SK-N-SH treated with all-trans-retinoic acid at 6 μM for 48 hours (cell line): ENCODE data around the gene L1CAM.

Source experiments
- ATAC-seq: fragments of 200-7000 bp; cut with Tn5 transposase; 3 replicates; pipeline ENCODE4 v1.9.1; 2020; ENCODE audit warnings: mild to moderate bottlenecking, moderate library complexity
- ARNTL ChIP-seq: fragments of 450-650 bp; formaldehyde crosslinking; IDR thresholded peaks from 2 replicates; pipeline ENCODE4 v1.5.0; 2020; ENCODE audit warnings: low read depth, mild to moderate bottlenecking, moderate library complexity, borderline replicate concordance
- BACH2 ChIP-seq: fragments of 250-450 bp; sonication (Bioruptor Pico); IDR thresholded peaks from 2 replicates; pipeline ENCODE4 v1.9.0; 2021; ENCODE audit warnings: mild to moderate bottlenecking, borderline replicate concordance
- CREB5 ChIP-seq: fragments of 250-450 bp; sonication (Bioruptor Pico); IDR thresholded peaks from 2 replicates; pipeline ENCODE4 v1.5.1; 2020; ENCODE audit warnings: low read depth, mild to moderate bottlenecking, moderate library complexity
- CSDC2 ChIP-seq: fragments of 250-450 bp; sonication (Bioruptor Pico); IDR thresholded peaks from 2 replicates; pipeline ENCODE4 v1.5.0; 2020; ENCODE audit warnings: mild to moderate bottlenecking, moderate library complexity
- CSRNP3 ChIP-seq: fragments of 250-450 bp; sonication (Bioruptor Pico); IDR thresholded peaks from 2 replicates; pipeline ENCODE4 v1.5.1; 2021; ENCODE audit warnings: mild to moderate bottlenecking, moderate library complexity
- GLIS3 ChIP-seq: fragments of 250-450 bp; sonication (Bioruptor Pico); IDR thresholded peaks from 2 replicates; pipeline ENCODE4 v1.5.0; 2020; ENCODE audit warnings: mild to moderate bottlenecking, moderate library complexity
- ISL1 ChIP-seq: fragments of 250-450 bp; sonication (Bioruptor Pico); IDR thresholded peaks from 2 replicates; pipeline ENCODE4 v2.1.2; 2022; ENCODE audit warnings: mild to moderate bottlenecking, moderate library complexity
- OSR1 ChIP-seq: fragments of 250-450 bp; sonication (Bioruptor Pico); IDR thresholded peaks from 2 replicates; pipeline ENCODE4 v1.8.0; 2022; ENCODE audit warnings: moderate library complexity, mild to moderate bottlenecking, inconsistent platforms
- PATZ1 ChIP-seq: fragments of 250-450 bp; sonication (Bioruptor Pico); IDR thresholded peaks from 2 replicates; pipeline ENCODE4 v1.8.0; 2020; ENCODE audit warnings: mild to moderate bottlenecking, moderate library complexity, borderline replicate concordance
- POU6F1 ChIP-seq: fragments of 250-450 bp; sonication (Bioruptor Pico); IDR thresholded peaks from 2 replicates; pipeline ENCODE4 v1.8.0; 2021; ENCODE audit warnings: low read depth, mild to moderate bottlenecking, moderate library complexity, borderline replicate concordance
- PPARA ChIP-seq: fragments of 250-450 bp; sonication (Bioruptor Pico); IDR thresholded peaks from 2 replicates; pipeline ENCODE4 v1.5.0; 2020; ENCODE audit warnings: mild to moderate bottlenecking, borderline replicate concordance
- SNAI2 ChIP-seq: fragments of 250-450 bp; sonication (Bioruptor Pico); IDR thresholded peaks from 2 replicates; pipeline ENCODE4 v1.5.0; 2020; ENCODE audit warnings: mild to moderate bottlenecking, moderate library complexity
- TOX ChIP-seq: fragments of 250-450 bp; sonication (Bioruptor Pico); IDR thresholded peaks from 2 replicates; pipeline ENCODE4 v1.8.0; 2021; ENCODE audit warnings: mild to moderate bottlenecking, moderate library complexity, borderline replicate concordance
- TSHZ2 ChIP-seq: fragments of 250-450 bp; sonication (Bioruptor Pico); IDR thresholded peaks from 2 replicates; pipeline ENCODE4 v1.5.0; 2020; ENCODE audit warnings: mild to moderate bottlenecking, moderate library complexity
- ZC3H10 ChIP-seq: fragments of 250-450 bp; sonication (Bioruptor Pico); IDR thresholded peaks from 2 replicates; pipeline ENCODE4 v1.5.1; 2021; ENCODE audit warnings: mild to moderate bottlenecking, moderate library complexity
- ZFP3 ChIP-seq: fragments of 250-450 bp; sonication (Bioruptor Pico); IDR thresholded peaks from 2 replicates; pipeline ENCODE4 v1.5.0; 2020; ENCODE audit warnings: mild to moderate bottlenecking, moderate library complexity
- ZNF565 ChIP-seq: fragments of 450-650 bp; formaldehyde crosslinking; conservative IDR thresholded peaks from 2 replicates; pipeline ENCODE4 v1.5.0; 2020; ENCODE audit warnings: low read depth, mild to moderate bottlenecking, moderate library complexity
- ZNF8 ChIP-seq: fragments of 450-650 bp; formaldehyde crosslinking; IDR thresholded peaks from 2 replicates; pipeline ENCODE4 v1.5.0; 2020; ENCODE audit warnings: mild to moderate bottlenecking, moderate library complexity

Gene L1CAM

GRCh38 chrX:153888344-153888743 is 2.4 kb upstream of the L1CAM start:
- ATAC-seq = no peak
- no peak for TF ChIP-seq BACH2 (CRISPR knock-in tag)
- TF ChIP-seq TOX (CRISPR knock-in tag) = no peak

- no peak for TF ChIP-seq ZFP3
- no peak for TF ChIP-seq PATZ1
- no peak for TF ChIP-seq PPARA (CRISPR knock-in tag)
- TF ChIP-seq CREB5 = no peak
- no peak for TF ChIP-seq ISL1 (CRISPR knock-in tag)
- no peak for TF ChIP-seq OSR1
- TF ChIP-seq TOX (CRISPR knock-in tag) = no peak
- no peak for TF ChIP-seq CSRNP3
- no peak for TF ChIP-seq SNAI2
- no peak for TF ChIP-seq ARNTL (CRISPR knock-in tag)
- TF ChIP-seq TSHZ2 (CRISPR knock-in tag) = no peak
- TF ChIP-seq, all 23 proteins: peak for 0
- ATAC-seq = no peak
These were observed 1.4 kb upstream of the L1CAM start for GRCh38 chrX:153887385-153887784.

- TF ChIP-seq PPARA (CRISPR knock-in tag) = no peak
- no peak for TF ChIP-seq POU6F1
- TF ChIP-seq ZNF565 (CRISPR knock-in tag) = no peak
- no peak for TF ChIP-seq CSDC2 (CRISPR knock-in tag)
- TF ChIP-seq ZC3H10 (CRISPR knock-in tag) = no peak
- no peak for TF ChIP-seq TOX (CRISPR knock-in tag)
- no peak for TF ChIP-seq GLIS3 (CRISPR knock-in tag)
- TF ChIP-seq PATZ1 = no peak
- no peak for TF ChIP-seq TSHZ2 (CRISPR knock-in tag)
- no peak for TF ChIP-seq SNAI2
- TF ChIP-seq ZFP3 = no peak
- no peak for TF ChIP-seq ZNF8 (CRISPR knock-in tag)
- TF ChIP-seq BACH2 (CRISPR knock-in tag) = no peak
- ATAC-seq = no peak
These were observed 942 bp upstream of the L1CAM start for GRCh38 chrX:153886915-153887314.
